H9 (cell line): ENCODE data around the gene MST1. TPM values are rescaled to one million over a fixed set of nuclear protein-coding genes. Genes with fewer than 3 reads are reported as not detected.

ENCODE experiments used
- DNase-seq: peaks from one replicate; pipeline ENCODE4 v3.0.0-alpha.2; 2017
- H2AFZ ChIP-seq: one replicate; pipeline ENCODE4 v1.6.1; 2013; ENCODE audit warnings: mild to moderate bottlenecking, low read length, control low read depth, moderate library complexity
- H2AK5ac ChIP-seq: 2 replicates; pipeline ENCODE4 v1.6.1; 2013; ENCODE audit warnings: low read length, control low read depth, mixed read lengths; ENCODE audit not compliant: insufficient read length
- H2BK120ac ChIP-seq: one replicate; pipeline ENCODE4 v1.6.1; 2013; ENCODE audit warnings: low read depth, mild to moderate bottlenecking, low read length, control low read depth, inconsistent platforms; ENCODE audit not compliant: poor library complexity, severe bottlenecking
- H2BK12ac ChIP-seq: 2 replicates; pipeline ENCODE4 v1.6.1; 2013; ENCODE audit warnings: low read length, control low read depth, mixed read lengths, low read depth; ENCODE audit not compliant: insufficient read length
- H2BK15ac ChIP-seq: 2 replicates; pipeline ENCODE4 v1.6.1; 2013; ENCODE audit warnings: low read depth, low read length, control low read depth
- H2BK20ac ChIP-seq: one replicate; pipeline ENCODE4 v1.6.1; 2013; ENCODE audit warnings: low read depth, mild to moderate bottlenecking, low read length, control low read depth, inconsistent platforms; ENCODE audit not compliant: poor library complexity, severe bottlenecking
- H2BK5ac ChIP-seq: 2 replicates; pipeline ENCODE4 v1.6.1; 2013; ENCODE audit warnings: low read length, control low read depth, mixed read lengths; ENCODE audit not compliant: insufficient read length
- H3K14ac ChIP-seq: 2 replicates; pipeline ENCODE4 v1.6.1; 2013; ENCODE audit warnings: low read length, control low read depth; ENCODE audit not compliant: insufficient read depth
- H3K18ac ChIP-seq: 2 replicates; pipeline ENCODE4 v1.6.1; 2013; ENCODE audit warnings: low read depth, mild to moderate bottlenecking, mixed read lengths, low read length, control low read depth; ENCODE audit not compliant: insufficient read length
- H3K23ac ChIP-seq: 2 replicates; pipeline ENCODE4 v1.6.1; 2013; ENCODE audit warnings: low read length, control low read depth, mixed read lengths, low read depth; ENCODE audit not compliant: insufficient read length
- H3K23me2 ChIP-seq: 2 replicates; pipeline ENCODE4 v1.6.1; 2013; ENCODE audit warnings: low read depth, mild to moderate bottlenecking, mixed read lengths, low read length, control low read depth; ENCODE audit not compliant: insufficient read length, poor library complexity, severe bottlenecking
- H3K27ac ChIP-seq: 2 replicates; pipeline ENCODE4 v1.5.1; 2013; ENCODE audit warnings: low read length, control low read depth, mixed read lengths, low read depth; ENCODE audit not compliant: insufficient read length
- H3K27me3 ChIP-seq: 2 replicates; pipeline ENCODE4 v1.6.1; 2013; ENCODE audit warnings: low read length, control low read depth, inconsistent platforms; ENCODE audit not compliant: insufficient read depth
- H3K4ac ChIP-seq: 2 replicates; pipeline ENCODE4 v1.6.1; 2013; ENCODE audit warnings: low read depth, mild to moderate bottlenecking, control low read depth, inconsistent platforms, low read length, moderate library complexity
- H3K4me1 ChIP-seq: 2 replicates; pipeline ENCODE4 v1.6.1; 2013; ENCODE audit warnings: low read length, control low read depth, inconsistent platforms; ENCODE audit not compliant: insufficient read depth
- H3K4me2 ChIP-seq: 2 replicates; pipeline ENCODE4 v1.6.1; 2013; ENCODE audit warnings: low read length, control low read depth, mixed read lengths; ENCODE audit not compliant: insufficient read length, insufficient read depth
- H3K56ac ChIP-seq: 2 replicates; pipeline ENCODE4 v1.6.1; 2013; ENCODE audit warnings: low read depth, mild to moderate bottlenecking, mixed read lengths, low read length, control low read depth; ENCODE audit not compliant: insufficient read length
- H3K79me1 ChIP-seq: 2 replicates; pipeline ENCODE4 v1.6.1; 2013; ENCODE audit warnings: low read depth, mild to moderate bottlenecking, moderate library complexity, low read length, control low read depth, inconsistent platforms; ENCODE audit not compliant: insufficient read depth, poor library complexity, severe bottlenecking
- H3K79me2 ChIP-seq: 2 replicates; pipeline ENCODE4 v1.6.1; 2013; ENCODE audit warnings: low read length, control low read depth, inconsistent platforms; ENCODE audit not compliant: insufficient read depth
- H3K9ac ChIP-seq: 2 replicates; pipeline ENCODE4 v1.6.1; 2013; ENCODE audit warnings: low read length, control low read depth, mixed read lengths; ENCODE audit not compliant: insufficient read length; ENCODE audit errors: extremely low read depth
- H3K9me3 ChIP-seq: one replicate; pipeline ENCODE4 v1.6.1; 2013; ENCODE audit warnings: low read depth, low read length, inconsistent platforms; ENCODE audit not compliant: control insufficient read depth
- H3T11ph ChIP-seq: one replicate; pipeline ENCODE4 v1.6.1; 2013; ENCODE audit warnings: mild to moderate bottlenecking, low read length, control low read depth, inconsistent platforms
- H4K20me1 ChIP-seq: one replicate; pipeline ENCODE4 v1.6.1; 2013; ENCODE audit not compliant: control insufficient read depth, insufficient read length, insufficient read depth
- H4K5ac ChIP-seq: 2 replicates; pipeline ENCODE4 v1.6.1; 2013; ENCODE audit warnings: low read depth, mild to moderate bottlenecking, mixed read lengths, low read length, control low read depth; ENCODE audit not compliant: insufficient read length
- H4K8ac ChIP-seq: replicated peaks from 2 replicates; pipeline ENCODE4 v1.6.1; 2013; ENCODE audit warnings: low read length, control low read depth, mixed read lengths, low read depth; ENCODE audit not compliant: insufficient read length
- H4K91ac ChIP-seq: 2 replicates; pipeline ENCODE4 v1.6.1; 2013; ENCODE audit warnings: low read depth, mild to moderate bottlenecking, moderate library complexity, mixed read lengths, low read length, control low read depth; ENCODE audit not compliant: insufficient read length
- H3K27ac Mint-ChIP-seq, 3 experiments: 2 replicates in 2 of 3; 3 replicates in 1 of 3; pipeline ENCODE4 v1.8.0; 2020 to 2021; ENCODE audit warnings: mixed read lengths in 3 of 3, mild to moderate bottlenecking in 1 of 3, moderate library complexity in 1 of 3
- H3K27me3 Mint-ChIP-seq: 2 replicates; pipeline ENCODE4 v1.8.0; 2021; ENCODE audit warnings: low read depth, mild to moderate bottlenecking, moderate library complexity, mixed read lengths
- H3K36me3 Mint-ChIP-seq, 3 experiments: 2 replicates in 2 of 3; 3 replicates in 1 of 3; pipeline ENCODE4 v1.8.0; 2020 to 2021; ENCODE audit warnings: low read depth in 3 of 3, mixed read lengths in 3 of 3; ENCODE audit not compliant: insufficient read depth in 1 of 3
- H3K4me1 Mint-ChIP-seq, 2 experiments: 2 replicates each; pipeline ENCODE4 v1.8.0; 2020; ENCODE audit warnings: mixed read lengths in 2 of 2
- H3K4me3 Mint-ChIP-seq, 2 experiments: 2 replicates in 1 of 2; 3 replicates in 1 of 2; pipeline ENCODE4 v1.8.0; 2020 to 2021; ENCODE audit warnings: mild to moderate bottlenecking in 2 of 2, mixed read lengths in 2 of 2, moderate library complexity in 1 of 2
- H3K9me3 Mint-ChIP-seq, 2 experiments: 2 replicates in 1 of 2; 3 replicates in 1 of 2; pipeline ENCODE4 v1.8.0; 2020; ENCODE audit warnings: mild to moderate bottlenecking in 2 of 2, mixed read lengths in 2 of 2, moderate library complexity in 1 of 2
- CTCF ChIP-seq: fragments of 200-600 bp; sonication (generic); conservative IDR thresholded peaks from 3 replicates; pipeline ENCODE4 v1.8.0; 2021; ENCODE audit warnings: antibody characterized with exemption, mild to moderate bottlenecking
- WGBS: extraction: QIAGEN DNeasy Blood & Tissue Kit; methylation state at CpG from one replicate; pipeline ENCODE4 v1.1.7; 2013; ENCODE audit warnings: missing lambda C conversion rate, low lambda C conversion rate, mixed read lengths; ENCODE audit not compliant: insufficient read length; ENCODE audit errors: extremely low coverage; 5-methylcytosine and 5-hydroxymethylcytosine counted together
- total RNA-seq: library from RNA; stranded (reverse); gene quantifications from 2 replicates; pipeline ENCODE4 v1.2.1, GENCODE V29; 2021

MST1 gene
- total RNA-seq, 1 experiment from 2014 or later, result 8.9 TPM

GRCh38 chr3:49727924-49728361, 38.7 kb upstream of the MST1 start:
- no peak overlapping the region for H2AK5ac ChIP-seq
- H3K79me2 ChIP-seq, result no peaks in the 10 kb centered on the region
- TF ChIP-seq CTCF, result no peak
- H3K18ac ChIP-seq, result no peak overlapping the region
- H3K36me3 Mint-ChIP-seq, result peaks cover 8 to 52% (median 36%) of the 10 kb centered on the region in 3 experiments; a peak in 6 of 7 replicates
- H4K91ac ChIP-seq, result no peak overlapping the region
- H2AFZ ChIP-seq, result no peak overlapping the region
- no peak overlapping the region for H2BK20ac ChIP-seq
- H3K79me1 ChIP-seq, result no peaks in the 10 kb centered on the region
- H2BK12ac ChIP-seq, result no peak overlapping the region
- H4K8ac ChIP-seq, result no peak overlapping the region
- DNase-seq, result no peak
- peaks cover 6 to 10% of the 10 kb centered on the region in 2 experiments for H3K4me1 Mint-ChIP-seq
- H2BK120ac ChIP-seq, result no peak overlapping the region
- no peak overlapping the region for H3K4me2 ChIP-seq
- no peak overlapping the region for H2BK5ac ChIP-seq
- H3K9me3 Mint-ChIP-seq, result no peaks in the 10 kb centered on the region
- no peak overlapping the region for H3K23ac ChIP-seq
- H3K4me3 Mint-ChIP-seq, result no peak overlapping the region
- H3K4ac ChIP-seq, result no peak overlapping the region
- H3K27ac Mint-ChIP-seq, result no peak overlapping the region
- no peaks in the 10 kb centered on the region for H4K20me1 ChIP-seq
- H3K27me3 ChIP-seq, result no peaks in the 10 kb centered on the region
- H3K14ac ChIP-seq, result no peak overlapping the region
- no CpG with 5 or more reads among the region's 15 CpGs for WGBS
- H4K5ac ChIP-seq, result no peak overlapping the region
- no peak overlapping the region for H3K27ac ChIP-seq
- H3K9me3 ChIP-seq, result no peaks in the 10 kb centered on the region
- H3K23me2 ChIP-seq, result peaks cover 14% of the 10 kb centered on the region
- H3T11ph ChIP-seq, result no peak overlapping the region
- no peak overlapping the region for H3K9ac ChIP-seq
- H2BK15ac ChIP-seq, result no peak overlapping the region
- H3K56ac ChIP-seq, result no peak overlapping the region
- H3K4me1 ChIP-seq, result no peaks in the 10 kb centered on the region
- H3K27me3 Mint-ChIP-seq, result no peaks in the 10 kb centered on the region
